B cell (primary cell): ENCODE data around the gene DISP3. TPM values are rescaled to one million over a fixed set of nuclear protein-coding genes. Genes with fewer than 3 reads are reported as not detected.

ENCODE experiments used
- ATAC-seq: fragments of 200-7000 bp; cut with Tn5 transposase; one replicate; pipeline ENCODE4 v1.10.0; 2021; ENCODE audit warnings: low read depth, mild to moderate bottlenecking, moderate number of reproducible peaks, moderate library complexity
- CTCF ChIA-PET: fragments of 350-600 bp; sonication (Branson Sonifier 250); formaldehyde crosslinking; loops from one replicate; lab custom pipeline; 2021; ENCODE audit warnings: antibody characterized with exemption, inconsistent platforms; lab: Charles Lee
- POLR2A ChIA-PET: fragments of 350-600 bp; sonication (Branson Sonifier 250); formaldehyde crosslinking; loops from one replicate; lab custom pipeline; 2021; ENCODE audit warnings: antibody characterized with exemption; lab: Charles Lee
- DNase-seq: peaks from one replicate; pipeline ENCODE4 v3.0.0; 2013
- H2AFZ ChIP-seq: 2 replicates; pipeline ENCODE4 v1.6.1; 2012; ENCODE audit warnings: mild to moderate bottlenecking, low read depth, low read length; ENCODE audit not compliant: insufficient read depth, poor library complexity, severe bottlenecking
- H3K27ac ChIP-seq, 2 donors: 1 replicate in 1 of 2; 2 replicates in 1 of 2; pipeline ENCODE4 v1.5.1; 2012 to 2013; ENCODE audit warnings: low read length in 2 of 2, mild to moderate bottlenecking in 2 of 2, moderate library complexity in 1 of 2
- H3K27me3 ChIP-seq, 4 experiments: fragments of 200-600 bp in 1 of 4; sonication (generic) in 1 of 4; replicated peaks in 1 of 4; 1 replicate in 2 of 4; 2 replicates in 2 of 4; pipeline versions ENCODE4 v1.6.1 to v1.7.0; 2013 to 2016; ENCODE audit warnings: low read length in 3 of 4, mild to moderate bottlenecking in 2 of 4, mixed read lengths in 1 of 4, moderate library complexity in 1 of 4; ENCODE audit not compliant: insufficient read depth in 4 of 4, control insufficient read depth in 3 of 4; ENCODE audit errors: control extremely low read depth in 1 of 4
- H3K36me3 ChIP-seq, 2 experiments: replicated peaks in 1 of 2; 1 replicate in 1 of 2; 2 replicates in 1 of 2; pipeline versions ENCODE4 v1.6.1 to v1.7.1; 2013; ENCODE audit warnings: low read length in 1 of 2; ENCODE audit not compliant: insufficient read depth in 2 of 2, control insufficient read depth in 1 of 2; ENCODE audit errors: control extremely low read depth in 1 of 2, extremely low read depth in 1 of 2
- H3K4me1 ChIP-seq, 2 donors: fragments of 200-600 bp in 1 of 2; sonication (generic) in 1 of 2; 1 replicate in 1 of 2; 2 replicates in 1 of 2; pipeline versions ENCODE4 v1.5.1 to v1.6.1; 2013 to 2017; ENCODE audit warnings: low read length in 2 of 2; ENCODE audit not compliant: control insufficient read depth in 2 of 2, insufficient read depth in 2 of 2
- H3K4me2 ChIP-seq: replicated peaks from 2 replicates; pipeline ENCODE3; 2012; ENCODE audit warnings: mild to moderate bottlenecking, low read depth, low read length; ENCODE audit not compliant: poor library complexity, severe bottlenecking
- H3K4me3 ChIP-seq, 5 experiments: fragments of 200-600 bp in 1 of 5; sonication (generic) in 1 of 5; 1 replicate in 3 of 5; 2 replicates in 2 of 5; pipeline versions ENCODE4 v1.5.1 to v1.7.0; 2011 to 2016; ENCODE audit warnings: low read length in 4 of 5, mild to moderate bottlenecking in 4 of 5, low read depth in 2 of 5, control low read depth in 1 of 5, moderate library complexity in 1 of 5; ENCODE audit not compliant: insufficient read depth in 1 of 5; ENCODE audit errors: control extremely low read depth in 1 of 5, extremely low read depth in 1 of 5
- H3K79me2 ChIP-seq: fragments of 200-600 bp; sonication (generic); one replicate; pipeline ENCODE4 v1.6.0; 2016; ENCODE audit warnings: low read length; ENCODE audit not compliant: control insufficient read depth, insufficient read depth
- H3K9ac ChIP-seq: fragments of 200-600 bp; sonication (generic); 2 replicates; pipeline ENCODE4 v1.6.1; 2017; ENCODE audit warnings: mild to moderate bottlenecking, low read length, moderate library complexity
- H3K9me3 ChIP-seq, 3 donors: one replicate each; pipeline versions ENCODE4 v1.6.1 to v1.7.1; 2013; ENCODE audit warnings: low read length in 2 of 3; ENCODE audit not compliant: control insufficient read depth in 2 of 3, insufficient read depth in 1 of 3; ENCODE audit errors: control extremely low read depth in 1 of 3
- H4K20me1 ChIP-seq: 2 replicates; pipeline ENCODE4 v1.6.0; 2012; ENCODE audit warnings: mild to moderate bottlenecking, low read length; ENCODE audit not compliant: insufficient read depth, control insufficient read depth, poor library complexity, severe bottlenecking
- H3K27ac Mint-ChIP-seq: one replicate; pipeline ENCODE4 v1.8.0; 2021; ENCODE audit warnings: mixed read lengths
- H3K27me3 Mint-ChIP-seq: one replicate; pipeline ENCODE4 v1.8.0; 2021; ENCODE audit warnings: mixed read lengths
- H3K4me1 Mint-ChIP-seq: one replicate; pipeline ENCODE4 v1.8.0; 2021; ENCODE audit warnings: mixed read lengths
- H3K4me3 Mint-ChIP-seq: one replicate; pipeline ENCODE4 v1.8.0; 2021; ENCODE audit warnings: mixed read lengths
- H3K9me3 Mint-ChIP-seq: one replicate; pipeline ENCODE4 v1.8.0; 2022; ENCODE audit warnings: mixed read lengths; ENCODE audit not compliant: insufficient read depth
- EZH2 ChIP-seq: IDR thresholded peaks from 2 replicates; pipeline ENCODE4 v1.6.1; 2012; ENCODE audit warnings: borderline replicate concordance, low read depth, mild to moderate bottlenecking, moderate library complexity, low read length; ENCODE audit not compliant: insufficient read depth, poor library complexity, severe bottlenecking
- WGBS: methylation state at CpG from one replicate; pipeline ENCODE4 v1.1.5; 2013; ENCODE audit warnings: missing lambda C conversion rate; ENCODE audit not compliant: insufficient coverage; 5-methylcytosine and 5-hydroxymethylcytosine counted together
- intact Hi-C: fragments of 100-400 bp; cut with micrococcal nuclease; formaldehyde crosslinking; loops from one replicate; pipeline ENCODE4 v1.10.0; 2022
- polyA plus RNA-seq: library from polyadenylated mRNA; depleted of rRNA; stranded (reverse); fragments of >200 nt; gene quantifications from 2 replicates; pipeline ENCODE4 v1.2.3, GENCODE V29; 2012
- total RNA-seq, 2 donors: library from RNA; stranded (reverse); fragments of 120-200 nt in 1 of 2; gene quantifications; 1 replicate in 1 of 2; 2 replicates in 1 of 2; pipeline versions ENCODE4 v1.2.3 to v1.2.4, GENCODE V29; 2013 to 2022
- TF ChIP-seq, protein P1 (sequence below): fragments of 200-600 bp; IDR thresholded peaks from one replicate; pipeline ENCODE4 v1.8.0; 2022; ENCODE audit warnings: antibody characterized with exemption, mild to moderate bottlenecking

Gene DISP3
- total and polyA plus RNA-seq, 2 donors (not counting 1 experiment from before 2014, with no cell fraction given), result 0.25 to 1.6 TPM

DNA sequence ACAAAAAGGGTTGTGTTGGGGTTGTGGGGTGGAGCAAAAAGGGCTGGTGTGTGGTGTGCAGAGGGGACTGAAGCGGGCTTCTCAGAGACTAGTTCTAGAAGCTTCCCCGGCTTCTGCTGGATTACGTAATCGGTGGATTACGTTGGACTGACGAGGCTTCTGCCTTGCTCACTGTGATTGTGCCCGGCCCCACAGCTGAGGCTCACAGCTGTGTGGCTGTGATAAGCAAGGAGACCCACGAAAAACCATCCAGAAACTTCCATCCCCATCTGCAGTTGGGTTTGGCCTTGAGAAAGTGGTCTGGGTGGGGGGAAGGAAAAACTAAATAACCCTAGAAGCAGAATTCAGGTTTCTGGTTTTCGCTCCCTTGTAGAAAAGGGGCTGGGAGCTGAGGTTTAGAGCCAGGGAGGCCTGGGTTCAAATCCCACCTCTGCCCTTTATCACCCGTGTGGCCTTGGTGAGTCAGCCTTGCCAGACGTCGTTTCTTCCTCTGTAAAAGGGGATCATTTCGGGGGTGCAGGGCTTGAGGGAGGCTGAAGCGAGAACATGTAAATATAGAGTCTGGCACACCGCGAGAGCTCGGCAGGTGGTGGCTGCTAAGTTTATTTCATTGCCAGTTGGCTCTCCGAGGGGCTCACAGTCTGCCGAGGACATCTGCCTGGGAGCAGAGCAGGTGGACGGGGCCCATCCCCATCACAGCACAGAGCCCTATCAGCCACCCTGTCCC is 30.4 kb upstream of the DISP3 start:
- intact Hi-C loops, result no loop called here
- H3K4me1 ChIP-seq, result no peaks in the 10 kb centered on the region
- Mint-ChIP-seq H3K27me3 (peaks cover 34% of the 10 kb centered on the region), H3K27ac (no peak overlapping the region), H3K9me3 (no peaks in the 10 kb centered on the region), H3K4me3 (no peak overlapping the region), H3K4me1 (no peaks in the 10 kb centered on the region)
- ChIA-PET CTCF (no interaction called here), POLR2A (no interaction called here)
- no peak overlapping the region for H3K27ac ChIP-seq
- peaks cover 0 to 9% (median 0%) of the 10 kb centered on the region in 4 experiments for H3K27me3 ChIP-seq
- no peaks in the 10 kb centered on the region for H4K20me1 ChIP-seq
- ATAC-seq (no peak), DNase-seq (no peak)
- H3K9me3 ChIP-seq, result no peaks in the 10 kb centered on the region
- H3K9ac ChIP-seq, result no peak overlapping the region
- H3K4me2 ChIP-seq, result no peak overlapping the region
- H3K36me3 ChIP-seq, result no peaks in the 10 kb centered on the region
- H3K4me3 ChIP-seq, result no peak overlapping the region
- H3K79me2 ChIP-seq, result no peaks in the 10 kb centered on the region
- TF ChIP-seq, protein P1, sequence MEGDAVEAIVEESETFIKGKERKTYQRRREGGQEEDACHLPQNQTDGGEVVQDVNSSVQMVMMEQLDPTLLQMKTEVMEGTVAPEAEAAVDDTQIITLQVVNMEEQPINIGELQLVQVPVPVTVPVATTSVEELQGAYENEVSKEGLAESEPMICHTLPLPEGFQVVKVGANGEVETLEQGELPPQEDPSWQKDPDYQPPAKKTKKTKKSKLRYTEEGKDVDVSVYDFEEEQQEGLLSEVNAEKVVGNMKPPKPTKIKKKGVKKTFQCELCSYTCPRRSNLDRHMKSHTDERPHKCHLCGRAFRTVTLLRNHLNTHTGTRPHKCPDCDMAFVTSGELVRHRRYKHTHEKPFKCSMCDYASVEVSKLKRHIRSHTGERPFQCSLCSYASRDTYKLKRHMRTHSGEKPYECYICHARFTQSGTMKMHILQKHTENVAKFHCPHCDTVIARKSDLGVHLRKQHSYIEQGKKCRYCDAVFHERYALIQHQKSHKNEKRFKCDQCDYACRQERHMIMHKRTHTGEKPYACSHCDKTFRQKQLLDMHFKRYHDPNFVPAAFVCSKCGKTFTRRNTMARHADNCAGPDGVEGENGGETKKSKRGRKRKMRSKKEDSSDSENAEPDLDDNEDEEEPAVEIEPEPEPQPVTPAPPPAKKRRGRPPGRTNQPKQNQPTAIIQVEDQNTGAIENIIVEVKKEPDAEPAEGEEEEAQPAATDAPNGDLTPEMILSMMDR, result no peak
- TF ChIP-seq EZH2, result no peak
- H2AFZ ChIP-seq, result no peak overlapping the region
- 69% methylated on average over 15 of the region's 20 CpGs for WGBS

DNA sequence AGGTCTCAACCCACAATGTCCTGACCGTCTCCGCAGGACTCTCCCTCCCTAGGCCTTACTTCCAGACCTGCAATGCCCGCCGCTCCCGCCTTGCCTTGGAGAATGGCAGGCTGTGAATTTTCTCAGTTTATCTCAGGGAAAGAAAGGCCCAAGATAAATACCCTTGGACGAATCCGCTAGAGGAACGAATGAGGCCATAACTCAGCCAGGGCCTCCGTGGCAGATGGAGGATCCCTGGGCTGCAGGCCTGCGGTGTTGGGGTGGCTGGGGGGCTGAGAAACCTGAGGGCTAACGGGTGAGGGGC is 29.9 kb upstream of the DISP3 start:
- TF ChIP-seq, protein P1, result no peak
- no peak for TF ChIP-seq EZH2
- Histone ChIP-seq H3K4me2 (no peak overlapping the region), H3K4me3 (no peak overlapping the region), H3K36me3 (no peaks in the 10 kb centered on the region), H3K79me2 (no peaks in the 10 kb centered on the region), H2AFZ (no peak overlapping the region), H3K27me3 (peaks cover 0 to 8% (median 0%) of the 10 kb centered on the region in 4 experiments), H4K20me1 (no peaks in the 10 kb centered on the region), H3K9ac (no peak overlapping the region), H3K9me3 (no peaks in the 10 kb centered on the region), H3K4me1 (no peaks in the 10 kb centered on the region), H3K27ac (no peak overlapping the region)
- CTCF ChIA-PET, result no interaction called here
- H3K27ac Mint-ChIP-seq, result no peak overlapping the region
- DNase-seq (no peak), ATAC-seq (no peak)
- WGBS, result 77% methylated on average over 10 of the region's 11 CpGs
- POLR2A ChIA-PET, result no interaction called here
- no peaks in the 10 kb centered on the region for H3K4me1 Mint-ChIP-seq
- intact Hi-C loops, result no loop called here
- no peak overlapping the region for H3K4me3 Mint-ChIP-seq
- H3K27me3 Mint-ChIP-seq, result peaks cover 35% of the 10 kb centered on the region
- no peaks in the 10 kb centered on the region for H3K9me3 Mint-ChIP-seq
